WTC11 (cell line): ENCODE data around the gene XRCC1. TPM values are rescaled to one million over a fixed set of nuclear protein-coding genes. Genes with fewer than 3 reads are reported as not detected.

Source experiments
- ARID4B ChIP-seq: sonication (generic); formaldehyde crosslinking; IDR thresholded peaks from 2 replicates; pipeline ENCODE4 v1.8.0; 2023; ENCODE audit warnings: missing genetic modification reagents, mild to moderate bottlenecking, borderline replicate concordance
- ATF6 ChIP-seq: sonication (generic); formaldehyde crosslinking; IDR thresholded peaks from 2 replicates; pipeline ENCODE4 v1.8.1; 2023; ENCODE audit warnings: mild to moderate bottlenecking, missing genetic modification reagents
- CDX4 ChIP-seq: fragments of 250-450 bp; sonication (Bioruptor Pico); IDR thresholded peaks from 2 replicates; pipeline ENCODE4 v1.9.0; 2021; ENCODE audit warnings: moderate library complexity, mild to moderate bottlenecking, inconsistent platforms, borderline replicate concordance
- CREM ChIP-seq: sonication (generic); formaldehyde crosslinking; IDR thresholded peaks from 2 replicates; pipeline ENCODE4 v1.8.1; 2022; ENCODE audit warnings: mild to moderate bottlenecking, missing genetic modification reagents, moderate library complexity
- E2F4 ChIP-seq: sonication (generic); formaldehyde crosslinking; IDR thresholded peaks from 2 replicates; pipeline ENCODE4 v1.8.1; 2022; ENCODE audit warnings: low read depth, mild to moderate bottlenecking, moderate library complexity, missing genetic modification reagents, borderline replicate concordance
- ELF4 ChIP-seq: sonication (generic); formaldehyde crosslinking; IDR thresholded peaks from 2 replicates; pipeline ENCODE4 v1.8.1; 2022; ENCODE audit warnings: low read depth, mild to moderate bottlenecking, moderate library complexity, missing genetic modification reagents
- EMX1 ChIP-seq: fragments of 250-450 bp; sonication (Bioruptor Pico); IDR thresholded peaks from 2 replicates; pipeline ENCODE4 v1.8.0; 2021; ENCODE audit warnings: mild to moderate bottlenecking
- ETV6 ChIP-seq: sonication (generic); formaldehyde crosslinking; IDR thresholded peaks from 2 replicates; pipeline ENCODE4 v1.8.1; 2022; ENCODE audit warnings: mild to moderate bottlenecking, missing genetic modification reagents
- FOXP1 ChIP-seq: sonication (generic); formaldehyde crosslinking; IDR thresholded peaks from 2 replicates; pipeline ENCODE4 v1.8.0; 2022; ENCODE audit warnings: missing genetic modification reagents, mild to moderate bottlenecking, moderate library complexity, borderline replicate concordance
- FOXP4 ChIP-seq: sonication (generic); formaldehyde crosslinking; IDR thresholded peaks from 2 replicates; pipeline ENCODE4 v1.8.0; 2022; ENCODE audit warnings: mild to moderate bottlenecking, missing genetic modification reagents
- GABPB1 ChIP-seq: sonication (generic); formaldehyde crosslinking; IDR thresholded peaks from 2 replicates; pipeline ENCODE4 v1.8.1; 2023; ENCODE audit warnings: mild to moderate bottlenecking, missing genetic modification reagents
- IRF1 ChIP-seq: sonication (generic); formaldehyde crosslinking; IDR thresholded peaks from 2 replicates; pipeline ENCODE4 v1.8.0; 2023; ENCODE audit warnings: missing genetic modification reagents
- MYBL2 ChIP-seq: sonication (generic); formaldehyde crosslinking; IDR thresholded peaks from 2 replicates; pipeline ENCODE4 v1.8.1; 2023; ENCODE audit warnings: mild to moderate bottlenecking, moderate library complexity, missing genetic modification reagents
- NR1H2 ChIP-seq: sonication (generic); formaldehyde crosslinking; IDR thresholded peaks from 2 replicates; pipeline ENCODE4 v1.9.0; 2021; ENCODE audit warnings: mild to moderate bottlenecking, moderate library complexity, missing genetic modification reagents
- NR2C2 ChIP-seq: sonication (generic); formaldehyde crosslinking; IDR thresholded peaks from 2 replicates; pipeline ENCODE4 v1.8.0; 2022; ENCODE audit warnings: mild to moderate bottlenecking, missing genetic modification reagents
- STAT6 ChIP-seq: sonication (generic); formaldehyde crosslinking; conservative IDR thresholded peaks from 2 replicates; pipeline ENCODE4 v1.8.1; 2023; ENCODE audit warnings: mild to moderate bottlenecking, low read depth, missing genetic modification reagents, moderate library complexity
- TCF7 ChIP-seq: sonication (generic); formaldehyde crosslinking; IDR thresholded peaks from 2 replicates; pipeline ENCODE4 v1.8.0; 2022; ENCODE audit warnings: mild to moderate bottlenecking, low read depth, missing genetic modification reagents, moderate library complexity
- ZBTB21 ChIP-seq: sonication (generic); formaldehyde crosslinking; IDR thresholded peaks from 2 replicates; pipeline ENCODE4 v1.8.1; 2023; ENCODE audit warnings: mild to moderate bottlenecking, missing genetic modification reagents, borderline replicate concordance
- ZNF121 ChIP-seq: sonication (generic); formaldehyde crosslinking; IDR thresholded peaks from 2 replicates; pipeline ENCODE4 v1.8.0; 2023; ENCODE audit warnings: missing genetic modification reagents
- ZNF416 ChIP-seq: fragments of 250-450 bp; sonication (Bioruptor Pico); IDR thresholded peaks from 2 replicates; pipeline ENCODE4 v1.9.0; 2021; ENCODE audit warnings: mild to moderate bottlenecking, inconsistent platforms
- ZNF512 ChIP-seq: sonication (generic); formaldehyde crosslinking; IDR thresholded peaks from 2 replicates; pipeline ENCODE4 v1.8.1; 2022; ENCODE audit warnings: missing genetic modification reagents, borderline replicate concordance
- total RNA-seq: library from RNA; stranded (reverse); gene quantifications from 3 replicates; pipeline ENCODE4 v1.2.3, GENCODE V29; 2021

XRCC1 gene
- total RNA-seq, 1 experiment from 2014 or later: 48.3 TPM

- TF ChIP-seq ATF6 (CRISPR knock-in tag): no peak
- no peak for TF ChIP-seq TCF7 (CRISPR knock-in tag)
- TF ChIP-seq FOXP1: peak; percentile 70; the same call in 1 of the 2 replicates
- TF ChIP-seq CREM: peak; percentile 98
- TF ChIP-seq ZNF512: no peak
- TF ChIP-seq IRF1: 0 out of 2 replicates have a peak, but pooled peaks have one; percentile 23
- no peak for TF ChIP-seq FOXP4 (CRISPR knock-in tag)
- no peak for TF ChIP-seq CDX4 (CRISPR knock-in tag)
- no peak for TF ChIP-seq NR2C2 (CRISPR knock-in tag)
- TF ChIP-seq ELF4 (CRISPR knock-in tag): no peak
- TF ChIP-seq ETV6 (CRISPR knock-in tag): no peak
- TF ChIP-seq ZNF121 (CRISPR knock-in tag): no peak
- no peak for TF ChIP-seq EMX1 (CRISPR knock-in tag)
- no peak for TF ChIP-seq E2F4 (CRISPR knock-in tag)
- TF ChIP-seq STAT6 (CRISPR knock-in tag): no peak
- no peak for TF ChIP-seq ZBTB21 (CRISPR knock-in tag)
- peak; percentile 35 for TF ChIP-seq GABPB1 (CRISPR knock-in tag)
- no peak for TF ChIP-seq MYBL2
- no peak for TF ChIP-seq ZNF416
- TF ChIP-seq NR1H2: no peak
- peak; percentile 57; the same call in 1 of the 2 replicates for TF ChIP-seq ARID4B (CRISPR knock-in tag)
Measured at GRCh38 chr19:43595999-43596841, 20.9 kb upstream of the XRCC1 start, which contains the start of the genes IRGQ and ZNF576 (continued).
